Ovary (tissue), 9 donors: ENCODE data around the gene GREM1. TPM values are rescaled to one million over a fixed set of nuclear protein-coding genes. Genes with fewer than 3 reads are reported as not detected.

Experiments
- DNase-seq, 5 donors: peaks; one replicate each; pipeline ENCODE4 v3.0.0-alpha.2; 2019 to 2020
- H3K27ac ChIP-seq, 2 donors: fragments of 200-600 bp; one replicate each; pipeline versions ENCODE4 v1.5.1 to v1.8.0; 2019 to 2022
- H3K27me3 ChIP-seq: fragments of 200-600 bp; one replicate; pipeline ENCODE4 v1.8.0; 2022
- H3K36me3 ChIP-seq: fragments of 200-600 bp; sonication (generic); one replicate; pipeline ENCODE4 v1.5.1; 2019
- H3K4me1 ChIP-seq: one replicate; pipeline ENCODE4 v1.8.1; 2013; ENCODE audit warnings: mild to moderate bottlenecking, moderate library complexity; ENCODE audit not compliant: insufficient read depth
- H3K4me3 ChIP-seq: fragments of 200-600 bp; sonication (generic); one replicate; pipeline ENCODE4 v1.5.1; 2017
- H3K9me3 ChIP-seq, 2 donors: fragments of 200-600 bp in 1 of 2; sonication (generic) in 1 of 2; one replicate each; pipeline versions ENCODE4 v1.5.1 to v1.8.1; 2013 to 2019; ENCODE audit warnings: mild to moderate bottlenecking in 1 of 2, moderate library complexity in 1 of 2
- CTCF ChIP-seq, 3 donors: fragments of 450-650 bp in 2 of 3; fragments of 200-600 bp in 1 of 3; IDR thresholded peaks; one replicate each; pipeline versions ENCODE4 v1.5.1 to v1.8.0; 2016 to 2022; ENCODE audit warnings: antibody characterized with exemption in 3 of 3, mild to moderate bottlenecking in 1 of 3
- EP300 ChIP-seq: sonication (generic); formaldehyde crosslinking; IDR thresholded peaks from one replicate; pipeline ENCODE4 v1.6.1; 2017; ENCODE audit warnings: antibody characterized with exemption
- POLR2A ChIP-seq: fragments of 450-650 bp; IDR thresholded peaks from one replicate; pipeline ENCODE4 v1.6.1; 2017; ENCODE audit warnings: antibody characterized with exemption, mild to moderate bottlenecking, moderate library complexity
- WGBS, 3 donors: extraction: QIAGEN DNeasy Blood & Tissue Kit in 1 of 3; methylation state at CpG; one replicate each; pipeline versions ENCODE4 v1.1.5 to v1.1.7; 2013 to 2017; 5-methylcytosine and 5-hydroxymethylcytosine counted together
- intact Hi-C, 4 donors: fragments of 100-400 bp; cut with DNase I; formaldehyde crosslinking; loops; one replicate each; pipeline versions ENCODE4 v1.11.0 to v1.15.1; 2022 to 2023
- polyA plus RNA-seq, 2 donors: library from polyadenylated mRNA; stranded (reverse); fragments of 200-250 nt in 1 of 2; fragments of 350-450 nt in 1 of 2; fragmentation: Illumina TruSeq in 1 of 2; extraction: RNeasy Lipid Tissue Mini Kit (QIAGEN cat#74804) in 1 of 2; gene quantifications; one replicate each; pipeline ENCODE4 v1.2.3, GENCODE V29; 2013 to 2014
- total RNA-seq, 7 donors: library from RNA; depleted of rRNA in 2 of 7; stranded (reverse); fragments of >200 nt in 2 of 7; fragmentation: NEBNext Ultra II Directional in 3 of 7; extraction: Animal tissue kit (Norgen Biotek cat#: 25700) in 3 of 7; gene quantifications; one replicate each; pipeline versions ENCODE4 v1.1.0 to v1.2.4, GENCODE V29; 2016 to 2023
- donor health status: DM: no; HTN: no; CAD: no; lungs with moderate emphysema.
- donor health status: DM: no; HTN: no; CAD: no.
- donor health status: Bipolar disorder and iron deficiency.
- donor health status: DM: yes; HTN: yes; CAD: no.
- donor health status: DM: no; HTN: no; CAD: no.
- donor health status: DM: yes; HTN: yes; CAD: no.

Gene GREM1
- total and polyA plus RNA-seq, 9 donors = 0.11 to 10.9 (median 0.49) TPM; not detected in 3

DNA sequence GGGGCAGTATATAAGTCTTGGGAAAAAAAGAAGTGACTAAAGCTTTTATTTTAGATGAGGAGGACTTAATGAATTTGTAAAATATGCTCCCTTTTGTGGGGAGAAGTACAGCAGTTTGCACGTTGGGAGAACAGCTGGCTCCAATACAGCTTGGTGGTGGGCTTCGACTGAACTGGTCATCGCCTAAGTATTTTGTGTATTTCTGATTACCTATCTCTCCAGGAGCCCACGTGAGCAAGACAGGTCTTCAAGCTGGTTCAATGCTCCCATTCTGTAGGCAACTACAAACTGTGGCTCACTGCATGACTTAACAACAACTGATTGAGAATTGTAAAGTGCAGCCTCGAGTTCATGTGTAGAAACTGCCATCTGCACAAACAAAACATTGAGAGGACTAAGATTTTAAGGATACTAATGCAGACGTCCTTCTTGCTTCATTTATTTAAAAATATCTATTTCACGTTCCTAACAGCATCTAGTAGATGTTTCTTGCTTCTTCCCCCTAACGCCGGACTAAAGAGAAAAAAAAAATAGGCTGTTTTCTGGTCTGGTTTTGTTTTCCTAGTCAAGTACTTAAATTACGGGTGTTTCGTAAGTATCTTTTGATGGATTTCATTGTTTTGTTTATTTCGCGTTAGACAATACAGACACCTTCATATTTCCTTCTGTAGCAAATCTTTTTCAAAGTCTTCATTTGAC lies 1.4 kb upstream of the GREM1 start:
- WGBS, 3 donors = 22 to 30% (median 25%) methylated on average over 13 of the region's 13 CpGs
- Histone ChIP-seq H3K9me3 (no peaks in the 10 kb centered on the region), H3K4me1 (peaks cover 5% of the 10 kb centered on the region), H3K27me3 (no peaks in the 10 kb centered on the region), H3K27ac (no peak overlapping the region), H3K36me3 (no peaks in the 10 kb centered on the region), H3K4me3 (no peak overlapping the region)
- no peak for TF ChIP-seq POLR2A
- no peak for TF ChIP-seq EP300
- no peak for TF ChIP-seq CTCF (IDR thresholded peaks at IDR 0.05)
- intact Hi-C loops = no loop called here
- no peak for DNase-seq

GRCh38 chr15:32716915-32717425 lies 834 bp upstream of the GREM1 start:
- H3K4me3 ChIP-seq = no peak overlapping the region
- H3K27me3 ChIP-seq = no peaks in the 10 kb centered on the region
- no peaks in the 10 kb centered on the region for H3K9me3 ChIP-seq
- H3K27ac ChIP-seq = no peak overlapping the region
- TF ChIP-seq POLR2A (no peak), EP300 (no peak), CTCF (IDR thresholded peaks at IDR 0.05) (no peak)
- DNase-seq = no peak
- H3K36me3 ChIP-seq = no peaks in the 10 kb centered on the region
- 8 to 9% (median 9%) methylated on average over 21 of the region's 21 CpGs for WGBS, 3 donors
- peaks cover 5% of the 10 kb centered on the region for H3K4me1 ChIP-seq
- intact Hi-C loops = no loop called here

GRCh38 chr15:32718227-32718820 lies 520 bp downstream of the GREM1 start:
- H3K27ac ChIP-seq = no peak overlapping the region

More at GRCh38 chr15:32718227-32718820, 520 bp downstream of the GREM1 start:
- Histone ChIP-seq H3K27me3 (no peaks in the 10 kb centered on the region), H3K4me3 (peak overlapping the region; percentile 0), H3K9me3 (no peaks in the 10 kb centered on the region), H3K36me3 (no peaks in the 10 kb centered on the region), H3K4me1 (peaks cover 5% of the 10 kb centered on the region)
- TF ChIP-seq EP300 = no peak
- no peak for TF ChIP-seq CTCF (IDR thresholded peaks at IDR 0.05)
- TF ChIP-seq POLR2A = no peak
- intact Hi-C loops = no loop called here
- DNase-seq = no peak
- 1 to 2% (median 1%) methylated on average over 37 to 60 of the region's 60 CpGs for WGBS, 3 donors
